ENCODE data around the gene ST3GAL4.

ST3GAL4 gene

GRCh38 chr11:126319374-126319740, 36.1 kb upstream of the ST3GAL4 start:
- H3K9me3 ChIP-seq (ENCODE audit: control insufficient read depth, insufficient read depth, low read depth, low read length) = no peaks in the 10 kb centered on the region
- H3K36me3 ChIP-seq (ENCODE audit: control insufficient read depth in 2 of 2, insufficient read depth in 1 of 2, low read length in 2 of 2) = no peaks in the 10 kb centered on the region
- H3K4me3 ChIP-seq (ENCODE audit: low read depth, low read length) = no peak overlapping the region
- CTCF ChIA-PET = interaction anchor here (1.0 to 1.8 kb wide), 4 partner anchors 9 to 15 kb away, joined by 3 to 12 read pairs (median 4); partner anchors contain the start of gene DCPS
- TF ChIP-seq ZNF560 (tag by site-specific recombination; IDR thresholded peaks at IDR 0.05; ENCODE audit: borderline replicate concordance) = no peak
- no peak for TF ChIP-seq ZNF112 (tag by site-specific recombination; IDR thresholded peaks at IDR 0.05)
- TF ChIP-seq, protein P1, sequence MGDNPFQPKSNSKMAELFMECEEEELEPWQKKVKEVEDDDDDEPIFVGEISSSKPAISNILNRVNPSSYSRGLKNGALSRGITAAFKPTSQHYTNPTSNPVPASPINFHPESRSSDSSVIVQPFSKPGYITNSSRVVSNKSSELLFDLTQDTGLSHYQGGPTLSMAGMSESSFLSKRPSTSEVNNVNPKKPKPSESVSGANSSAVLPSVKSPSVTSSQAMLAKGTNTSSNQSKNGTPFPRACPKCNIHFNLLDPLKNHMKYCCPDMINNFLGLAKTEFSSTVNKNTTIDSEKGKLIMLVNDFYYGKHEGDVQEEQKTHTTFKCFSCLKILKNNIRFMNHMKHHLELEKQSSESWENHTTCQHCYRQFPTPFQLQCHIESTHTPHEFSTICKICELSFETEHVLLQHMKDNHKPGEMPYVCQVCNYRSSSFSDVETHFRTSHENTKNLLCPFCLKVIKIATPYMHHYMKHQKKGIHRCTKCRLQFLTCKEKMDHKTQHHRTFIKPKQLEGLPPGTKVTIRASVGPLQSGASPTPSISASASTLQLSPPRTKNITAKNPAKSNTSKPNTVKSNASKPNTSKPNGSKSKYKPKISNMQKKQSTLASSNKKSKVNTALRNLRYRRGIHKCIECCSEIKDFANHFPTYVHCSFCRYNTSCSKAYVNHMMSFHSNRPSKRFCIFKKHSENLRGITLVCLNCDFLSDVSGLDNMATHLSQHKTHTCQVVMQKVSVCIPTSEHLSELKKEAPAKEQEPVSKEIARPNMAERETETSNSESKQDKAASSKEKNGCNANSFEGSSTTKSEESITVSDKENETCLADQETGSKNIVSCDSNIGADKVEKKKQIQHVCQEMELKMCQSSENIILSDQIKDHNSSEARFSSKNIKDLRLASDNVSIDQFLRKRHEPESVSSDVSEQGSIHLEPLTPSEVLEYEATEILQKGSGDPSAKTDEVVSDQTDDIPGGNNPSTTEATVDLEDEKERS (tag by site-specific recombination; IDR thresholded peaks at IDR 0.05) = no peak
- TF ChIP-seq, protein P2, sequence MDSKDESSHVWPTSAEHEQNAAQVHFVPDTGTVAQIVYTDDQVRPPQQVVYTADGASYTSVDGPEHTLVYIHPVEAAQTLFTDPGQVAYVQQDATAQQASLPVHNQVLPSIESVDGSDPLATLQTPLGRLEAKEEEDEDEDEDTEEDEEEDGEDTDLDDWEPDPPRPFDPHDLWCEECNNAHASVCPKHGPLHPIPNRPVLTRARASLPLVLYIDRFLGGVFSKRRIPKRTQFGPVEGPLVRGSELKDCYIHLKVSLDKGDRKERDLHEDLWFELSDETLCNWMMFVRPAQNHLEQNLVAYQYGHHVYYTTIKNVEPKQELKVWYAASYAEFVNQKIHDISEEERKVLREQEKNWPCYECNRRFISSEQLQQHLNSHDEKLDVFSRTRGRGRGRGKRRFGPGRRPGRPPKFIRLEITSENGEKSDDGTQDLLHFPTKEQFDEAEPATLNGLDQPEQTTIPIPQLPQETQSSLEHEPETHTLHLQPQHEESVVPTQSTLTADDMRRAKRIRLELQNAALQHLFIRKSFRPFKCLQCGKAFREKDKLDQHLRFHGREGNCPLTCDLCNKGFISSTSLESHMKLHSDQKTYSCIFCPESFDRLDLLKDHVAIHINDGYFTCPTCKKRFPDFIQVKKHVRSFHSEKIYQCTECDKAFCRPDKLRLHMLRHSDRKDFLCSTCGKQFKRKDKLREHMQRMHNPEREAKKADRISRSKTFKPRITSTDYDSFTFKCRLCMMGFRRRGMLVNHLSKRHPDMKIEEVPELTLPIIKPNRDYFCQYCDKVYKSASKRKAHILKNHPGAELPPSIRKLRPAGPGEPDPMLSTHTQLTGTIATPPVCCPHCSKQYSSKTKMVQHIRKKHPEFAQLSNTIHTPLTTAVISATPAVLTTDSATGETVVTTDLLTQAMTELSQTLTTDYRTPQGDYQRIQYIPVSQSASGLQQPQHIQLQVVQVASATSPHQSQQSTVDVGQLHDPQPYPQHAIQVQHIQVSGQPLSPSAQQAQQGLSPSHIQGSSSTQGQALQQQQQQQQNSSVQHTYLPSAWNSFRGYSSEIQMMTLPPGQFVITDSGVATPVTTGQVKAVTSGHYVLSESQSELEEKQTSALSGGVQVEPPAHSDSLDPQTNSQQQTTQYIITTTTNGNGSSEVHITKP (tag by site-specific recombination; IDR thresholded peaks at IDR 0.05) = no peak
- TF ChIP-seq, protein P3, sequence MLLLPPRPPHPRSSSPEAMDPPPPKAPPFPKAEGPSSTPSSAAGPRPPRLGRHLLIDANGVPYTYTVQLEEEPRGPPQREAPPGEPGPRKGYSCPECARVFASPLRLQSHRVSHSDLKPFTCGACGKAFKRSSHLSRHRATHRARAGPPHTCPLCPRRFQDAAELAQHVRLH (tag by site-specific recombination; IDR thresholded peaks at IDR 0.05) = no peak
- TF ChIP-seq, protein P4, sequence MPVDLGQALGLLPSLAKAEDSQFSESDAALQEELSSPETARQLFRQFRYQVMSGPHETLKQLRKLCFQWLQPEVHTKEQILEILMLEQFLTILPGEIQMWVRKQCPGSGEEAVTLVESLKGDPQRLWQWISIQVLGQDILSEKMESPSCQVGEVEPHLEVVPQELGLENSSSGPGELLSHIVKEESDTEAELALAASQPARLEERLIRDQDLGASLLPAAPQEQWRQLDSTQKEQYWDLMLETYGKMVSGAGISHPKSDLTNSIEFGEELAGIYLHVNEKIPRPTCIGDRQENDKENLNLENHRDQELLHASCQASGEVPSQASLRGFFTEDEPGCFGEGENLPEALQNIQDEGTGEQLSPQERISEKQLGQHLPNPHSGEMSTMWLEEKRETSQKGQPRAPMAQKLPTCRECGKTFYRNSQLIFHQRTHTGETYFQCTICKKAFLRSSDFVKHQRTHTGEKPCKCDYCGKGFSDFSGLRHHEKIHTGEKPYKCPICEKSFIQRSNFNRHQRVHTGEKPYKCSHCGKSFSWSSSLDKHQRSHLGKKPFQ (tag by site-specific recombination; IDR thresholded peaks at IDR 0.05) = no peak
- TF ChIP-seq, protein P5, sequence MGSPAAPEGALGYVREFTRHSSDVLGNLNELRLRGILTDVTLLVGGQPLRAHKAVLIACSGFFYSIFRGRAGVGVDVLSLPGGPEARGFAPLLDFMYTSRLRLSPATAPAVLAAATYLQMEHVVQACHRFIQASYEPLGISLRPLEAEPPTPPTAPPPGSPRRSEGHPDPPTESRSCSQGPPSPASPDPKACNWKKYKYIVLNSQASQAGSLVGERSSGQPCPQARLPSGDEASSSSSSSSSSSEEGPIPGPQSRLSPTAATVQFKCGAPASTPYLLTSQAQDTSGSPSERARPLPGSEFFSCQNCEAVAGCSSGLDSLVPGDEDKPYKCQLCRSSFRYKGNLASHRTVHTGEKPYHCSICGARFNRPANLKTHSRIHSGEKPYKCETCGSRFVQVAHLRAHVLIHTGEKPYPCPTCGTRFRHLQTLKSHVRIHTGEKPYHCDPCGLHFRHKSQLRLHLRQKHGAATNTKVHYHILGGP (tag by site-specific recombination; IDR thresholded peaks at IDR 0.05) = no peak
- TF ChIP-seq INSM2 (tag by site-specific recombination; IDR thresholded peaks at IDR 0.05) = no peak
- TF ChIP-seq KLF9 (tag by site-specific recombination; IDR thresholded peaks at IDR 0.05; ENCODE audit: low read depth) = no peak
- TF ChIP-seq, protein P6, sequence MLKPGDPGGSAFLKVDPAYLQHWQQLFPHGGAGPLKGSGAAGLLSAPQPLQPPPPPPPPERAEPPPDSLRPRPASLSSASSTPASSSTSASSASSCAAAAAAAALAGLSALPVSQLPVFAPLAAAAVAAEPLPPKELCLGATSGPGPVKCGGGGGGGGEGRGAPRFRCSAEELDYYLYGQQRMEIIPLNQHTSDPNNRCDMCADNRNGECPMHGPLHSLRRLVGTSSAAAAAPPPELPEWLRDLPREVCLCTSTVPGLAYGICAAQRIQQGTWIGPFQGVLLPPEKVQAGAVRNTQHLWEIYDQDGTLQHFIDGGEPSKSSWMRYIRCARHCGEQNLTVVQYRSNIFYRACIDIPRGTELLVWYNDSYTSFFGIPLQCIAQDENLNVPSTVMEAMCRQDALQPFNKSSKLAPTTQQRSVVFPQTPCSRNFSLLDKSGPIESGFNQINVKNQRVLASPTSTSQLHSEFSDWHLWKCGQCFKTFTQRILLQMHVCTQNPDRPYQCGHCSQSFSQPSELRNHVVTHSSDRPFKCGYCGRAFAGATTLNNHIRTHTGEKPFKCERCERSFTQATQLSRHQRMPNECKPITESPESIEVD (tag by site-specific recombination; IDR thresholded peaks at IDR 0.05) = no peak
- no peak for TF ChIP-seq ZNF707 (tag by site-specific recombination; IDR thresholded peaks at IDR 0.05)
- TF ChIP-seq KLF7 (tag by site-specific recombination; IDR thresholded peaks at IDR 0.05; ENCODE audit: borderline replicate concordance) = no peak
- no peak for TF ChIP-seq ZBTB8A (tag by site-specific recombination; IDR thresholded peaks at IDR 0.05)
- TF ChIP-seq ZNF658 (tag by site-specific recombination; IDR thresholded peaks at IDR 0.05) = no peak
- TF ChIP-seq ZNF510 (tag by site-specific recombination; IDR thresholded peaks at IDR 0.05; ENCODE audit: insufficient replicate concordance) = no peak
- peaks cover 9% of the 10 kb centered on the region for H3K4me1 ChIP-seq (ENCODE audit: control insufficient read depth, insufficient read depth, low read length)
- POLR2A ChIA-PET = no interaction called here
- no peak overlapping the region for H3K27ac ChIP-seq (ENCODE audit: extremely low read depth, low read depth, low read length)
